ENCODE data around the gene ARRDC5.

The ARRDC5 gene

DNA sequence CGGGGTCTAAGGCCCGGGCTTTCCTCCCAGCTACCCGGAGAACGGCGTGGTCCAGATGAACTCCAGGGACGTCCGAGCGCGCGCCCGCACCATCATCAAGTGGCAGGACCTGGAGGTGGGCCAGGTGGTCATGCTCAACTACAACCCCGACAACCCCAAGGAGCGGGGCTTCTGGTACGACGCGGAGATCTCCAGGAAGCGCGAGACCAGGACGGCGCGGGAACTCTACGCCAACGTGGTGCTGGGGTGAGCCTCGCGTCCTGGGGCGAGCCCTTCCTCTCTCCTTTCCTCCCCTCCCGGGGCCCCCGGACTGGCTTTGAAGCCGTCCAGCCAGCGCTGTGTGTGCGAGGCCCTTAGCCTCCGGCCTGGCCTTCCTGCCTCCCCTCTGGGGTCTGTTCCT is 30.0 kb upstream of the ARRDC5 start:
- no peak overlapping the region for H3K4me3 ChIP-seq
- DNase-seq (ENCODE audit: low spot score): no peak
- H3K27ac ChIP-seq: no peak overlapping the region
- no peak for TF ChIP-seq CTCF (IDR thresholded peaks at IDR 0.05)

DNA sequence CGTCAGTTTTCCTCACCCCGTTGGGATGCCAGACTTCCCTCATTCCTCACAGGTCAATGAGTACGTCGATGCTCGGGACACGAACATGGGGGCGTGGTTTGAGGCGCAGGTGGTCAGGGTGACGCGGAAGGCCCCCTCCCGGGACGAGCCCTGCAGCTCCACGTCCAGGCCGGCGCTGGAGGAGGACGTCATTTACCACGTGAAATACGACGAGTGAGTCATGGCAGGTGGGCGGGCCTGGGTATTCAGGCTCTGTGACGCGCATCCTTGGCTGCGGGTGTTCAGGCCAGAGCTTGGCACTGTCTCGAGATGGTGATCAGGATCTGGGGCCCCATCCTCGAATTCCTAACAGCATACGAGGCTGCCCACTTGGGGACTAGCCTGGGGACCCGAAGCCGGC is 28.0 kb upstream of the ARRDC5 start:
- TF ChIP-seq CTCF (IDR thresholded peaks at IDR 0.05): no peak
- no peak for DNase-seq (ENCODE audit: low spot score)
- H3K4me3 ChIP-seq: no peak overlapping the region
- no peak overlapping the region for H3K27ac ChIP-seq

DNA sequence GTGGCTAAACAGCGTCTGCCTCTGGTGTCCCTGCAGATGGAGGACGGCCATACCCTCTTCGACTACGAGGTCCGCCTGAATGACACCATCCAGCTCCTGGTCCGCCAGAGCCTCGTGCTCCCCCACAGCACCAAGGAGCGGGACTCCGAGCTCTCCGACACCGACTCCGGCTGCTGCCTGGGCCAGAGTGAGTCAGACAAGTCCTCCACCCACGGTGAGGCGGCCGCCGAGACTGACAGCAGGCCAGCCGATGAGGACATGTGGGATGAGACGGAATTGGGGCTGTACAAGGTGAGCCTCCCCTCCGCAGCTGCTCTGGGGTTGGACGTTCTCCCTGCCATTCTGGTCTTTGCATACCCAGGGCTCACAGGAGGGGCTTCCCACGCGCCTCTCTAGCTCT is 26.5 kb upstream of the ARRDC5 start:
- no peak for DNase-seq (ENCODE audit: low spot score)
- TF ChIP-seq CTCF (IDR thresholded peaks at IDR 0.05): no peak
- Histone ChIP-seq H3K27ac (no peak overlapping the region), H3K4me3 (no peak overlapping the region)

GRCh38 chr19:4923276-4923747 is 20.6 kb upstream of the ARRDC5 start:
- DNase-seq (ENCODE audit: low spot score): no peak
- TF ChIP-seq CTCF (IDR thresholded peaks at IDR 0.05): no peak
- no peak overlapping the region for H3K4me3 ChIP-seq
- no peak overlapping the region for H3K27ac ChIP-seq

DNA sequence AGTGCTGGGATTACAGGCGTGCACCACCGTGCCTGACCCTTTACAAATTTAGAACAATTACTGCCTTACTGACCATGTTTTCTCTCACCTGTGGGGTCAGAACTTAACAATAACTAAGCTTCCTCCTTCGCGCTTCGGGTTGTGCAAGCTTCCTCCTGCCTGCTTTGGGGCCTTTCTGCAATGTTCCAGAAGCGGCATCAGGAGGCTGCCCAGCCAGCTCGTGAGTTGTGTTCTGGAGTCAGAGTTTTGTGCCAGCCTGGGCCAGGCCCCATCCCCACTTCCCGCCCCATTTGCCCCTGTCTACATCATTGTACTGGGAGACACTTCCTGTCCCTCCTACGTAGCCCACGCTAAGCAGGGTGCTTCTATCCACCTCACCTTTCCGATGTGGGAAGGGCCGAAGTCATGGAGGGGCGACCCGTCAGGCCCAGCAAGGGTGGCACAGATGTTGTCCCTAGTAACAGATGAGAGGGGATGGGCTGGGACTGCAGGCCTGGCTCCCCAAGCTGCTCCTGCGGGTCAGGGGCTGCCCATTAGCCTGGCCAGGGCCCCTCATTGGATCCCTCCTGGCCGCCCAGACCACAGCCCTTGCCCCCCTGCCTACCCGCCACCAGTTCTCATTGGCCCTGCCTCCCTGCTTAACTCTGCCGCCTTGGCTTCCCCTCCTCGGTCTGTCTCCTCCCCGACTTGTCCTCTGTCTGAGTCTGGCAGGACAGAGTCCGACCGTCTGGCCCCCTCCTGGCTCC is 20.0 kb upstream of the ARRDC5 start:
- Histone ChIP-seq H3K27ac (no peak overlapping the region), H3K4me3 (no peak overlapping the region)
- no peak for DNase-seq (ENCODE audit: low spot score)
- no peak for TF ChIP-seq CTCF (IDR thresholded peaks at IDR 0.05)

GRCh38 chr19:4916292-4917082 is 13.8 kb upstream of the ARRDC5 start:
- TF ChIP-seq CTCF (IDR thresholded peaks at IDR 0.05): no peak
- peak overlapping the region in 1 of 2 donors; percentile 25 for H3K27ac ChIP-seq
- no peak for DNase-seq (ENCODE audit: low spot score)
- peak overlapping the region; percentile 57 for H3K4me3 ChIP-seq
